ENCODE results near the gene MRGPRG.
"Not testable (repeated sequence)": the region's sequence is repeated elsewhere in the genome, so short reads cannot be mapped to it uniquely, and the experiment has no call there.

Gene MRGPRG, protein sequence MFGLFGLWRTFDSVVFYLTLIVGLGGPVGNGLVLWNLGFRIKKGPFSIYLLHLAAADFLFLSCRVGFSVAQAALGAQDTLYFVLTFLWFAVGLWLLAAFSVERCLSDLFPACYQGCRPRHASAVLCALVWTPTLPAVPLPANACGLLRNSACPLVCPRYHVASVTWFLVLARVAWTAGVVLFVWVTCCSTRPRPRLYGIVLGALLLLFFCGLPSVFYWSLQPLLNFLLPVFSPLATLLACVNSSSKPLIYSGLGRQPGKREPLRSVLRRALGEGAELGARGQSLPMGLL

DNA sequence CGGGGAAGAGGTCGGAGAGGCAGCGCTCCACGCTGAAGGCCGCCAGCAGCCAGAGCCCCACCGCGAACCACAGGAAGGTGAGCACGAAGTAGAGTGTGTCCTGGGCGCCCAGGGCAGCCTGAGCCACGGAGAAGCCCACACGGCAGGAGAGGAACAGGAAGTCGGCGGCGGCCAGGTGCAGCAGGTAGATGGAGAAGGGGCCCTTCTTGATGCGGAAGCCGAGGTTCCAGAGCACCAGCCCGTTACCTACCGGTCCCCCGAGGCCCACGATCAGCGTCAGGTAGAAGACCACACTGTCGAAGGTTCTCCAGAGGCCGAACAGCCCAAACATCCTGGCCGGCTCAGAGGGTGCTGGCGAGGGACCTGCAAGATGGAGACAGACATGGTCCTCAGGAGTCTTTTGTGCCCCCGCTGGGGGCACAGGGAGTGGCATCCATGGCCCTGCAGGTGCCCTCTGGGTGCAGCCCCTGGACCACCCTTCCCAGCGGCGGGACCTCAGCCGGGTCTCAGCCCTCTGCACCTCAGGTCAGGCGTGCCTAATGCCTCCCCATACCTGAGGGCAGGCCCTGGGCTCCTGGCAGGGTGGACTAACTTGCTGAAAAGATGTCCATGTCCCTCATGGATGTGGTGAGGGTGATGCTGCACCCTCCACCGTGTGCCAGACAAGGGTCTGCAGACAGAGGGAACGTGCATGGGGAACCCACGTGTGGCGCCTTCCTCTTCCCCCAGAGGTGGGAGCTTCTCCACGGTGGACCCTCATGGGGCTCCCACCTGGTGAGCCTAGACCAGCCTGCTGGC, at the start of gene MRGPRG:
Gene MRGPRG, minus strand, starts transcription at position 331 of the 798 bp plus-strand sequence. Its CDS starts 0 bp downstream, at position 331.
- FAIRE-seq: no peak

DNA sequence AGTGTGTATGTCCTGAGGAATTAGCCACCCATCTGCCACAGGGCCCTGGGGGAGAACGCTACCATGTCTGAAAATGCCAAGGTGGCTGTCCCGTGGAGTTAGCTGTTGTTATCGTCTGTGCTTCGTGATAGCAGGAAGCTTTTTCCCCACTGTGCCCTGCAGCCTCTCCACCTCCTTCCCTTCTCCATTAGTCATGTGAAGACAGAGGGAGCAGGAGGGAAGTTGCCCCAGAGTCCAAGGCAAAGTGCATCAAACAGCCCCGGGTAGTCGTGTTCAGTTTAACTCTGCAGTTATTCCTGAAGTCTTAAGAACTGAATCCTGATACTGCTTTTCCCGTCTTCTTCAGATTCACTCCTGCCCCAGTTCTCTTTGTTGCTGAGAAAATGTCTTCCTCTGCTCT, 43.9 kb upstream of the MRGPRG start:
- not testable (repeated sequence) for FAIRE-seq

DNA sequence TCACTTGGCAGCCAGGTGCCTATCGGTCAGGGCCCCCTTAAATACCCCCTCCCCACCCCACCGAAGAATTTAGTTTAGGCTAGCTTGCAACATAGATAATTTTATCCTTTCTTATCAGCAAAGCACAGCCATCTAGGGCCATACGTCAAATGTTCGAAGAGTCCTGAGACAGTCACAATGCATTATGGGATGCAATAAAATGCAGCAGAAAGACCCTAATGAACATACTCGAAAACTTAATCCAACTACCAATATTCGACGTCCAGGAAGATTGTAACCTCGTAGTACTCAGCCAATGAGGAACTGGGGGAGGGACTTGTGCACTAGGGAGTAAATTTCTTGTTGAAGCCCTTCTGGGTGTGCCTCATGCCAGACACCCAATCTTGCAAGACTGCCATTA, 43.2 kb upstream of the MRGPRG start:
- not testable (repeated sequence) for FAIRE-seq

DNA sequence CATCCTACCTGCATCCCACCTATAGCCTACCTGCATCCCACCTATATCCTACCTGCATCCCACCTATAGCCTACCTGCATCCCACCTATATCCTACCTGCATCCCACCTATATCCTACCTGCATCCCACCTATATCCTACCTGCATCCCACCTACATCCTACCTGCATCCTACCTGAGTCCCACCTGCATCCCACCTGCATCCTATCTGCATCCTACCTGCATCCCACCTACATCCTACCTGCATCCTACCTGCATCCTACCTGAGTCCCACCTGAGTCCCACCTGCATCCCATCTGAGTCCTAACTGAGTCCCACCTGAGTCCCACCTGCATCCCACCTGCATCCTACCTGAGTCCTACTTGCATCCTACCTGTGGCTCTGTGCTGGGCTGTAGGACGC, 38.9 kb upstream of the MRGPRG start:
- FAIRE-seq: not testable (repeated sequence)

DNA sequence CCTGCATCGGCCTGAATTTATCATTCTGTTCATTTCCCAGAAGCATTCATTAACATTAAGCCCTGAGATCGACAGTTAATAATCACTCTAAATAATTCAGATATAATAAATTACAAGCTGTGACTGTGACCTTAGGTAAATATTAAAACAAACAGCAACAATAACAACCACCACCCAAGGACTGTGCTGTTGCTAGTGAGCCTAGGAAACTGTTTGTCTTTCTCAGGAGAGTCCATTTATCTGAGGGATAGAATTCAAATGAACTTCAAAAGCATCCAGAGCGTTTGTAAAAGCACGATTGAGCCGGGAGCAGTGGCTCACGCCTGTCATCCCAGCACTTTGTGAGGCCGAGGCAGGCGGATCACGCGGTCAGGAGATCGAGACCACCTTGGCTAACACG, 36.6 kb upstream of the MRGPRG start:
- not testable (repeated sequence) for FAIRE-seq

DNA sequence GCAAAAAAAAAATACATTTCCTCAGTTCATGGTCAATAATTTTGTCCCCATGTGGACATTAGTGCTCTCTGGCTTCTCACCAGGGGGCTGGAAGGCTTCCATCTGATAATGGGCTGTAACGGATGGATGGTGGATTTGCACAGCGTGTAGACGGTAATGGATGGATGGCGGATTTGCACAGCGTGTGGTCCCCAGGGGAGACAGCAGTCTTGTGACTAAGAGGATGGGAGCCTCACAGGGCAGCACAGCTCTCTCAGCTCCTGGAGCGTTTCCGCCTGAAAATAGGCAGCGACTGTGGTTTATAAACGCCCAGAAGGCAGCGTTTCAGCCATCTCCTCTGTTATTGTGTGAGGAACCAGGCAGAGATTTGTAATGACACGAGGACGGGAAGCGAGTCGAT, 36.2 kb upstream of the MRGPRG start:
- FAIRE-seq: not testable (repeated sequence)

DNA sequence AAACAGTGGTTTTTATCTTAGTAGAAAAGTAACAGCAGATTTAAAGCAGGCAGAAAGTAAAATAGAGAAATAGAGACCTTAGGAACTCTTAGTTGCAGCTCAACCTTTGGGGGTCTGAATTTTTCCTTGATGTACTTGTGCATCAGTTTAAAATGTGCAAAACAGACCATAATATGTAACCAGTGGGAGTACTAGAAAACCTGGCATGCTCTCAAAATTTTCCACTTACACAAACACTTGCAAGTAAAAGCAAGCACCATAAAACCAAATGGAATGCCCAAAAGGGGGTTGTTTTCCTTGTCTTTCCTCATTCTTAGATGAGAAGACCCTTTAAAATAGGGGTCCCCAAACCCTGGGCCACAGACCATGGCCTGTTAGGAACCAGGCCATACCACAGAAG, 26.5 kb upstream of the MRGPRG start:
- no peak for FAIRE-seq

DNA sequence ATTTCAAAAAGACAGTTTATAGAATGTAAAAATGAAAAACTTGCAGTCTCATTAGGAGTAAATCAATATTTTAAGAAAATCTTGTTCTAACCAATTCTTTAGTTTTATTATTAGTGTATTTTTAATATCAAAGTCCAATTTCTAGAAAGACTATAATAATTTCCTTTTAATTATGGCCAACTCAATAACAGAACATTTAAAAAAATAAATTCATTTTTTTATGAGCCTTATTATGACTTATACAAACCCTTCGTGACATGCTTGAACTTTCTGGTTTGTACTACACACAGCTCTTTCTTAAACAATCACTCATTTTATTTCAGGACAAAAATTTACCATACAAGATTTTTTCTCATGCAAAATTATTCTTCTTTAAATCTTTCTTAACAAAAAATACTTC, 25.3 kb upstream of the MRGPRG start:
- FAIRE-seq: peak; percentile 66

DNA sequence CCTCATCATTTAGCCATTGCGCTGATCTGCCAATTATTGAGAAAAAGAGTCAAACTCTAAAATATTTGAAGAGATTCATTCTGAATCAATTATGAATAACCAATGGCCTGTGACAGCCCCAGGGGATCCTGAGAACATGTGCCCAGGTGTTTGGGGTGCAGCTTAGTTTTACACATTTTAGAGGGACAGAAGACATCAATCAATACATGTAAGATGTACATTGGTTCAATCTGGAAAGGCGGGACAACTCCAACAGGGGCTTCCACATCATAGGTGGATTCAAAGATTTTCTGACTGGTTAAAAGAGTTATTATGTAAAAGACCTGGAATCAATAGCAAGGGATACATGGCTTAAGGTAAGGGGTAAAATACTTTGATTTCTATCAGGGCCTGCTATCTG, 18.5 kb upstream of the MRGPRG start:
- no peak for FAIRE-seq

DNA sequence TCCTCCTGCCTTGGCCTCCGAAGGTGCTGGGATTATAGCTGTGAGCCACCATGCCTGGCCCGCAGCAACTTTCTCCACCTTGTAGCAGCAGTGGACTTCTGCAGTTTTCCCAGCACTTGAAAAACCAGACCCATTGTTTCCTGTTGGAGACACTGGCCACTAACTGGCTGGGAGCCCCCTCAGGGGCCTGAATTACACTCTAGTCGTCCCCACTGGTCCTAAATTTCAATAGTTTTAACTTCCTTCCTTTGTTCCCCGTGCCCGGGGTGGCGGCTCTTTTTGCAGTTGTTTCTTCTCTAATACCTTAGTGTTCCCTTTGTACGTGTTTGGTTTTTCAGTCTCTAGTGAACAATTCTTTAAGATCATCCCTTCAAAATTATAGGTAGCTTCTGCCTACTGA, 16.2 kb upstream of the MRGPRG start:
- FAIRE-seq: no peak

DNA sequence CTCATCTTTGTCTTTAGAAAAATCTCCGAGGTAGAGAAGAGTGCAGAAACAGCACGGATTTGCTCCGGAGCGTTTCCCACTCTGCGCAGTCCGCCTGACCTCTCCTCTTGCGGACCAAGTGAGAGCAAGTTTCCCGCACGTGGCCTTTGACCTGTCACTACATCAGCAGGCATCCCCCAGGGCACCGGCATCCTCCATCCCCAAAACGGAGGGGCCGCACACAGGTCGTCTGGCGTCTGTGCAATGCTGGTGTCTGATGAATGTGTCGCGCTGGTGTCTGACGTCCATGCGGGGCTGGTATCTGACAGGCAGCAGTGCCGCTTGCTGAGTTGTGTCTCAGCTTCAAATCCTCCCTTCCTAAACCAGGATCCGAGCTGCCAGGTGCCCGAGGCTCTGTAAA, 14.3 kb upstream of the MRGPRG start:
- no peak for FAIRE-seq

DNA sequence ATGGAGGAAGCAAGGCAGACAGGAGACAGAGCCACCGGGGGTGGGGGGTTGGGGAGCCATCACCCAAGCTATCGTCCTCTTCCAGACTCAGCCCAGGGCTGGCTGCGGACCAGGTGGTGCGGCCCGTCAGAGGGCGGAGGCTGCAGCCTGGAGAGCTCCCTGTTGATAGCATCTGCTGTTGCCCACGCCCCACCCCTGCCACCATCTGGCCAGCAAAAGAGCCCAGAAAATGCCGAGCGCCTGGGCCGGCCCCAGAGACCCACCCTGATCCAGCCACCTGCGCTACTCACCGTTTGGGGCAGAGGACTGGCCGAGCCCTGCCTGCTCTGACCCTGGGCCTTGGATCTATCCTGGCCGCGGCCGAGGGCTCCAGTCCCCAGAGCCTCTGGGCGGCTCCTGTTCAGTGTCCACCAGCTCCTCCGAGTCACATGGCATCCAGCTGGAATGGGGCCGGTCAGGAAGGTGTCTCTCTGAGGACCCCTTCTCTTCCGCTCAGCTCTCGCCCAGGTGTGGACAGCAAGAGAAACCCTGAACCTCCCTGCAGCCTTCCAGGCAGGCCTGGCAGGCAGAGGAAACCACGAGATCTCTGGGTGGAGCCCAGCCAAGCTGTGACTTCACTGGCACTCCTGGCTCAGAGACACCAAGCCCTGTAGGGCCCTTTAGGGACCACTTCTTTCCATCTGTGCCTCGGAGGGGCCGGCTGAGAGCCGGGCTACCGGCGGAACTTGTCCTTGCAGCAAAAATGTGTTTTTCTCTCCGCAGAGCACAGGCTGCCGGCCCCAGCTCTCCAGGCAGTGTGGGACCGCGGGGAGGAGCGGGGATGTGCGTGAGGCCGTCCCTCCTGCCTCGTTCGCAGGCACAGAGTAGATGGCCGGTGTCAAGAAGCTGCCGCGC, 13.5 kb upstream of the MRGPRG start, which contains the start of gene MRGPRE:
Gene MRGPRE, minus strand, starts transcription at position 567 of the 894 bp plus-strand sequence. CDS start 3,618 bp downstream, outside the sequence.
- FAIRE-seq: no peak

DNA sequence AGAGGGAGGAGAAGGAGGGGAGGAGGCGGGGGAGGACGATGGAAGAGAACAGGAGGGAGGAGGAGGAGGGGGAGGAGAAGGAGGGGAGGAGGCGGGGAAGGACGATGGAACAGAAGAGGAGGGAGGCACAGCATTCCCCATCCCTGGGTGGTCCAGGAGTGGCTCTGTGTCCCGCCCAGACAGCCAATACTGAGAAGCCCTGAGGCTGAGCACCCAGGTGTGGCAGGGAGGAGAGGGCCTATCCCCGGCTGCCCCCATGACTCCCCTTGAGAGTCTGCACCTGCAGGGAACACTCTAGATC, 12.9 kb upstream of the MRGPRG start:
- FAIRE-seq: no peak

DNA sequence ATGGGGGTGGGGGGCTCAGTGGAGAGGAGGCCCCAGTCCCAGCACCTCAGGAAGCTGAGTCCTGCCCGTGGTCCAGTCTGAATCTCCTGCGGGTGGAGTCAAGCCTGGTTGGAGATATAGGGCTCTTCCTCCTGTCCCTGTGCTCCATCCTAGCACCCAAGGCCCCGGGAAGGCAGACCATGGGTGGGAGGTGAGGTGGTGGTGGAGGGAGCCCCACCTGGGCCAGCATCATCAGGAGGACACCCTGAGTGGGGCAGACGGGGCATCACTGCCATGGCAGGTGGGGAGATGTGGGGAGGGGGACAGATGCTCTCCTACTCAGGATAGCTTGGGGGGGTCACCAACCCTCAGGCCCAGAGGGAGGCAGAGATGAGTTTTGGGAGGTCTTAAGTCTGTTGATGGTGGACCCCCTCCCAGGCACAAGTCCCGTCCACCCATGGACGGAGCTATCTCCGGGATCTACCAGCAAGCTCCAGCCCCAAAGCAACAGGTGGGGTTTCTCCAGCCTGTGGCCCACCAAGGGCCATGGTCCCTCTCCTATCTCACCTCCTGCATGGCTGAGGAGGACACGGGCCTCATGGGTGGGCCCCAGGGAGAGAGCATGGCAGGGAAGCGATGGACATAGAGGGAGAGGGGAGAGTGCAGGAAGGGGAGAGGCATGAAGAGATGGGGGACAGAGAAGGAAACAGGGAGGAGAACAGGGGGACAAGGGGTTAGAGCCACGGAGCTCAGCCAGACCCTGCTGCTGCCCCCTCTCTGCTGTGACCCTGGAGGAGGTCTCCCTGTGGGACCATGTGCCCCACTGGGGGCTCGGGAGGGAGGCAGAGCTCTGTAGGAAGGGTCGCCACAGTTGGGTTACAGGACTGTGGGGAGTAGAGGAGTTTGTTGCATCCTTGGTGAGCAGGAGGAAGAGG, 12.3 kb upstream of the MRGPRG start:
- FAIRE-seq: no peak

DNA sequence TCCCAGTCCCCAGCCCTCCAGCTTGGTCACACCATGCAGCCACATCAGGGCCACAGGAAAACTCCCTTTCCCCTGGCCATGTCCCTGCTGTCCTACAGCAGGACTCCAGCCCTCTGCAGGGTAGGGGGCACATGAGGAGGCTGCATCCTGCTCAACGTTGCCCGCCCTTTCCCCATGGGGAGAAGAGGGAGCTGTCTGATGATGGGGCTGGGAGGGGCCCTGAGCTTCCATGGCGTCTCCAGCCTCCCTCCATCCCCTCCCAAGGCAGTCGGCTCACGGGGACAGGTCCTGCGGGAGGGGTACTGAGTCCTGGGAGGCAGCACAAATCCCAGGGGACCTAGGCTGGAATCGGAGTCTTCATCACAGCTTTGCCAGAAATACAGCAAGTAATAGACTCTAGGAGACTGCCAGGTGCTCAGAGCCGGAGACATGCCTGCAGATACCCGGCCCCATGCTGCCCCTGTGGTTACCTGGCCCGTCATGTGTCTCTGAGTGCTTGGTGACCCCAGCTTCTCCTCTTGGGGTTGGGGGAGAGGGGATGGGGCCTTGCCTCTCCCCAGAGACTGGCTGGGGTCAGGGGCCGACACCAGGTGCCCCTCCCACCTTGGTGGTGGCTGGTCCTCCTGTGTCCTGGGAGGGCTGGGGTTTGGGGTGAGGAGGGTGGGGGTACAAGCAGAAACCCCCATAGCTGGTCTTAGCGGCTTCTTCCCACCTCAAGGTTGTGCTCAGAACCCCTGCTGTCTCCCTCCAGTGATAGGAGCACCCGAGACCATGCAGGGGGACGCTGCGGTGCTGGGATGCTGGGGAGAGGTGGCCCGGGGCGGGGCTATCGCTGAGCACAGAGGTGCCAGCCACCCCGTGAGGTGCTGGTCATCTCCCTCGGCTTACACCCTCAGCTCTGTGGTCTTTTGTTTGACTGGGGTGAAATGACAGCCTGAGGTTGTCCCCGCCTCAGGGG, 11.3 kb upstream of the MRGPRG start:
- no peak for FAIRE-seq

DNA sequence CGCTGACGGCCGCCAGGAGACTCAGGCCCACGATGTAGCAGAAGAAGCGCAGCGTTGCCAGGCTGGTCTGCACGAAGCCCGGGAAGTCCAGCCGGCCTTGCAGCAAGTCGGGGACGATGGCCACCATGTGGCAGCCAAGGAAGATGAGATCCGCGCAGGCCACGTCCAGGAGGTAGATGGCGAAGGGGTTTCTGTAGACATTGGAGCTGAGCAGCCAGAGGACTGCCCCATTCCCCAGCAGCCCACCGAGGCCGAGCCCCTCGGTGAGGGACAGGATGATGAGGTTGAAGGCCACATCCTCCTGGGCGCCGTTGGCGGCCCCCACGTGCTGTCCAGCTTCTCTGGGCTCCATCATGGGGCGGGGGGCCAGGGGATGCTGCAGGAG, 9.8 kb upstream of the MRGPRG start:
- FAIRE-seq: no peak

DNA sequence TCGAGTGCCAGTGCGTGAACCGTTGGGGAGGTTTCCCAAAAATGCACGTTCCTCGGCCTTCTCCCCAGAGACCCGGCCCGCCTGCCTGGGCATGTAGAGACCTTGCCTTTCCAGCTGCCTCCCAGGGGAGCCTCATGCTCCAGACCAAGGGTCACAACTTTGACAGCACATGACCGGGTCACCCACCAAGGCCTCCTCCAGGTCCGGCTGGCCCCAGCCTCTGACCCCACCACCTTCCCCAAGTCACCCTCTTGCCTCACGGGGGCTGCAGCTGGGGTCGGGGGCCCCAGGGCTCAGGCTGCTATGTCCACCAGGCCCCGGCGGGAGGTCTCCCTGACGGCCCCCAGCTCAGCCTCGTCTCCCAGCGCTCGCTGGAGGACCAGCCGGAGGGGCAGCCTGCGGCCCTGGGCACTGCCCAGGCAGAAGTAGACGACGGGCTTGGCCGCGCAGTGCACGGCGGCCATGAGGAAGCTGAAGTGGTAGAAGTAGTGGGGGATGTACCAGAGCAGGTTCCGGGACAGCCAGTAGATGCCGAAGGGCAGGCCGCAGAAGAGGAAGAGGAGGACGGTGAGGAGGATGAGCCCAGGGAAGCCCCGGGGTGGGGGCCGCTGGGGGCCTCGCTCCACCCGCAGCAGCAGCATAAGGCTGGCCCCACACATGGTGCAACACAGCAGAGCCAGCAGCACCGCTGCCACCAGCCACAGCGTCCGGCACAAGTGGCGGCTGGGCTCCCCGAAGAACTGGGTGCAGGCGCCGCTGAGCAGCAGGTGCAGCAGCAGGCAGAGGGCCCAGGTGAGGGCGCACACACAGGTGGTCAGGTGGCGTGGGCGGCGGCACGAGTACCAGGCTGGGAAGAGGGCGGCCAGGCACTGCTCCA, 9.2 kb upstream of the MRGPRG start:
- FAIRE-seq: no peak

DNA sequence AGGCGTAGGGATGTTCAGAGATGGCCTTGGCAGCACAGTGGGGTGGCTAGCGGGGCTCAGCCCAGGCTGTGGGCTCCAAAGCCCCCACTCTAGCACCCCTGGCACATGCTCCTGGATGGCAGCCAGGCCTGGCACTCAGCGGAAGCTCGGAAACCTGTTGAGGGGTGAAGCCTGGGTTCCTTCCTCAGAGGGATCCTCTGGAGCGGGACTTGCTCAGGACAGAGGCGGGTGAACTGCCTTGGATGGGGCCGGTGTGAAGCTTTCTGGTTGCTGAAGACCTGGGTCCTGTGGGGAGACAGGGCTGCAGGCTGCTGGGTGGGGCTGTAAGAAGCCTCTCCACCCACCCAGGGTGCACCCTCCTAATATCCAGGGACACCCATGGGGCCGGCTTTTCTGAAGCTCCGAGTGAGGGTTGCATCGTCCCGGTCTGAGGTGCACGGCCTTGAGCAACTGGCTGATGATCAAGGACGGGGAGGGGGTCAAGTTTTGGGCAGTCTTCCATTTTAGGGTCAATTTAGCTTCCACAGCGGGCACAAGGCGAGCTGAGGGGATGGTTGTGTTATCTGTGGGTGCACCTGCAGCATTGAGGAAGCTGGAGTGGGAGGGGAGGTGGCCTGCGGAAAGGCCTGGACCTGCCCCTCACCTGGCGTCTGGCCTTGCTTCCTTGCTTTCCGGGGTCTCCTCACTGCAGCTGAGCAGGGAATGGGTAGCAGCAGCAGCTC, 8.4 kb upstream of the MRGPRG start:
- no peak for FAIRE-seq
